AG10803 (cell line): ENCODE data around the gene GATAD2B.

Source experiments
- DNase-seq: peaks from one replicate; pipeline ENCODE4 v3.0.0; 2010; ENCODE audit warnings: low read depth
- H3K4me3 ChIP-seq: 2 replicates; pipeline ENCODE4 v1.5.1; 2011; ENCODE audit warnings: mild to moderate bottlenecking, low read length, control low read depth
- TF ChIP-seq, protein P1 (sequence below): conservative IDR thresholded peaks from 2 replicates; pipeline ENCODE4 v1.5.1; 2011; ENCODE audit warnings: mild to moderate bottlenecking, low read length, control low read depth, inconsistent platforms

GATAD2B gene

DNA sequence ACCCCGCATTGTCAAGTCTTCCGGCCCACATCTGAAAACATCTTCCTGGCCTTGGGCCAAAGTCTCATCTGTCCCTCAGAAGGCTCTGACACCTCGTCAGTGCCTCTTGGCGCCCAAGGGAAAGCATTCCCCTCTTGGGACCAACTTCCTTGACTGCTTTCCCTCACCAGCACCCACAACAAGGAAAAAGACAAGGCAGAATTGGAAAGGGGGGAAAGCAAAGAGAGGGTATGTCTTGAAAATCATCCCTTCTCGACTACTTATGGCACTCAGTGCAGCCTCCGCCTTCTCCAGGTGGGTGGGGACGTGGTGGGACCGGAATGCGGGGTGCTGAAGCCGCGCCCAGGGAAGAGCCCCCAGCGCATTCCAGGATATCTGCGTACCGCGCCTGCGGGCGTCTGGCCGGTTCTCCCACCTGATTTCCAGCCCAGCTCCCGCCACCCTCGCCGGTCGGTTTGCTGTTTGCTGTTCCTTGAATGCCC is 41.1 kb upstream of the GATAD2B start:
- TF ChIP-seq, protein P1, sequence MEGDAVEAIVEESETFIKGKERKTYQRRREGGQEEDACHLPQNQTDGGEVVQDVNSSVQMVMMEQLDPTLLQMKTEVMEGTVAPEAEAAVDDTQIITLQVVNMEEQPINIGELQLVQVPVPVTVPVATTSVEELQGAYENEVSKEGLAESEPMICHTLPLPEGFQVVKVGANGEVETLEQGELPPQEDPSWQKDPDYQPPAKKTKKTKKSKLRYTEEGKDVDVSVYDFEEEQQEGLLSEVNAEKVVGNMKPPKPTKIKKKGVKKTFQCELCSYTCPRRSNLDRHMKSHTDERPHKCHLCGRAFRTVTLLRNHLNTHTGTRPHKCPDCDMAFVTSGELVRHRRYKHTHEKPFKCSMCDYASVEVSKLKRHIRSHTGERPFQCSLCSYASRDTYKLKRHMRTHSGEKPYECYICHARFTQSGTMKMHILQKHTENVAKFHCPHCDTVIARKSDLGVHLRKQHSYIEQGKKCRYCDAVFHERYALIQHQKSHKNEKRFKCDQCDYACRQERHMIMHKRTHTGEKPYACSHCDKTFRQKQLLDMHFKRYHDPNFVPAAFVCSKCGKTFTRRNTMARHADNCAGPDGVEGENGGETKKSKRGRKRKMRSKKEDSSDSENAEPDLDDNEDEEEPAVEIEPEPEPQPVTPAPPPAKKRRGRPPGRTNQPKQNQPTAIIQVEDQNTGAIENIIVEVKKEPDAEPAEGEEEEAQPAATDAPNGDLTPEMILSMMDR = no peak
- H3K4me3 ChIP-seq = peak overlapping the region; percentile 86
- DNase-seq = no peak

DNA sequence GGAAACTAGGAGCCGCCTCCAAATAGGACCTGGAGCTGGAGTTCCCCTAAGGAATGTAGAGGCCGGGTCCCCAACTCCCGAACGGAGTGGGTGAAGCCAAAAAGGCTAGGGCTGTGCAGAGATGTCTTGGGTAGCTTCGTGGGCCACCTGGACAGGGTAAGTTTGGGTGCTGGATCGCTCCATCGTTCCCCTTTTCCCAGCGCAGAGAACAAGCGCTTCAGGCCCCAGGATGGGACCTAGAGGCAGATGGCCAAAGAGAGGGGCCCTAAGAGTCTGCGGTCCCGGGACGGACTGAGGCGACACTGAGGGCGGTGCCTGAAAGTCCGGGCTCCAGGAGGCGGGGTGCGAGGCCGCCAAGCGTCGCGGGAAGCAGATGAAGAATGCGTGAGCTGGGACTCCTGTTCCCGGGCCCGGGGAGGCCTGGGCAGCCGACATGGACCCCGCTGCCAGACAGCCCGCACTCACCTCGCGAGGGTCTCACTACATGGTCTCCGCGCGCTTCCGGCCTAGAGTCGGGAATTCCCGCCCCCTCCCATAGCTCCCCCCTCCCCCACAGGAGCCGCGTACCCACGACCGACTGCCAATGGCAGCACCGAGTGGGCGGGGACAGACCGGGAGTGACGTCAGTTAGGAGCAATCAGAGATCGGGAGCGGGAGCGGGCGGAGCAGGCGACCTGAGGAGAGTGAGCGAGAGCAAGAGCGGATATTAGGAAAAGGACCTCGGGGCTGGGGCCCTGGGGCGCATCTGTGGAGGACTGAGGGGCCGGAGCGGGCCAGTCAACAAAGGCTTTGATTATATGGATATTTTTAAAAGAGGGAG is 40.5 kb upstream of the GATAD2B start, which contains the start of gene SLC39A1:
TSS of gene SLC39A1 (minus strand) at position 508 of the 820 bp plus-strand sequence. CDS start 822 bp downstream, outside the sequence.
- TF ChIP-seq, protein P1 = no peak

DNA sequence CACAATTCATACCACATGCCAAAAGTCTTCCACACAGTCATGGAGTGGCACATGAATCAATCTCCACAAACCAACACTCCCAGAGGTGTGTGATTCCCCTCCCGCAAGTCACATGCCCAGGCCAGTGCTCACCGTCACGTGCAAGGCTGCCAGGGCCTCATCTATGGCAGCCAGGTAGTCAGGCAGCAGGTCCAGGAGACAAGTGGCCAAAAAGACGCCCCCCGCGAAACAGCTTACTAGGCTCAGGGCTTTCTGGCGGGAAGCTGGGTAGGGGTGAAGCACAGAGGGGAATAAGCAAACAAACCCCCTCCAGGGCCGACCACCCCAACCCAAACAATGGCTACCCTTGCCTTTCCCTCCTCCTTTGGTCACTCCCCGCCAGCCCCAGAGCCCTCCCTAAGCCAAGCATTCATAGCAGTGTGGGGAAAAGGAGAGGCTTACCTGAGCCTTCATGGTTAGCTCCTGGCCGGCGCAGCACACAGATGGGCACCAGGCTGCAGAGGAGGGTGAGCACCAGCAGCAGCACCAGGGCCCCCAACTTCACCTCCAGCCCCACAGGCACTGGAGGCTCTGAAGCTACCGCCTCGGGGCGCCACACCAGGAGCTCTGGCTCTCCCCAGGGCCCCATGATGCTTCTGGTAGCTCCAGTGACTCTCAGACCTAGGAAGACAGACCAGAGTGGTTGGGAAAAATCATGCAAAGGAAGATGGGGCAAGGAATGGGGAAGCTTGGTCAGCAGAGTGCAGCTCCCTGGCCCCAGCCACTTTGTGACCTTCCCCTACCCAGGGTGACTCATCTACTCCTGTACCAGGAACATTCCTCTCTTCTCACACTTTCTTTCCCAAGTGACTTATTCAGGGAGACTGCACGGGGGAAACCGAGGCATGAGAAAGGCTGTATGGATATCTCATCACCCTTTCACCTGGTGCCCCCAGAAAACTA is 39.6 kb upstream of the GATAD2B start:
- peak; percentile 68 for DNase-seq
- TF ChIP-seq, protein P1 = no peak

More for the DNA sequence above, 40.5 kb upstream of the GATAD2B start, which contains the start of gene SLC39A1:
- peak within 1 kb of the TSS; percentile 86 for H3K4me3 ChIP-seq
- DNase-seq = peak; percentile 94

DNA sequence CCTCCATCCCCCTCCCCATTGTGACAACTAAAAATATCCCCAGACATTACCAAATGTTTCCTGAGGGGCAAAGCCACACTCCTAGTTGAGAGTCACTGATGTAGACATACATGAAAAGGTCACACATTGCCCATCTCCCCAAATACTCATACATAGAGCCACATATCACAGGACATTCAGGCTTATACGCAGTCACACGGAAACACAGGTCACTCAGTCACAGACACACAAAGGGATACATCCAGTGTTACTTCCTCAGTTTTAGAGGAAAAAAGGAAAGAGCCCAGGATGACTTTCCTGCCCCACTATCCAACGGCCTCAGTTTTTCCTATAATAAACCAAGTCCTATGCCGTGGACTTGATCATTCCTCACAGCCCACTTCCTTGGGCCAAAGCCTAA is 38.6 kb upstream of the GATAD2B start:
- TF ChIP-seq, protein P1 = no peak
- no peak overlapping the region; the same call in 1 of the 2 replicates for H3K4me3 ChIP-seq
- DNase-seq = no peak

More for the DNA sequence above, 39.6 kb upstream of the GATAD2B start:
- peak overlapping the region; percentile 86 for H3K4me3 ChIP-seq

DNA sequence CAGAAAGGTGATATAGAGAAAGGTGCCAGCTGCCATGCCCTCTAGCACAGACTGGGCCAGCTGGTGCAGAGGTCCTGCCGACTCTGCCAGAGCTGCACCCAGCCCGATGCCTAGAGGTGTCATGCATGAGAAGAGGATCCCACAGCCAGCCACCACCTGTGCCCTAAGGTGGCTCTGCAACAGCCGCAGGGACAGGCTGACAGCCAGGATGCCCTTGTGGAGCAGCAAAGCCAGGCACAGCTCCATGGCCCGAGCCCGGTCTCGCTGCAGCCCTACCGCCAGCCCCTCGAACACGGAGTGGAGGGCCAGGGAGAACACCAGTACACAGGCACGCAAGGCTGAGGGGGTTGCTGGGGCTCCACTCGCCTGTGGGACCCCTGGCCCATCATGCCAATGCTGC is 37.4 kb upstream of the GATAD2B start:
- TF ChIP-seq, protein P1 = no peak
- no peak for DNase-seq
- no peak overlapping the region for H3K4me3 ChIP-seq

DNA sequence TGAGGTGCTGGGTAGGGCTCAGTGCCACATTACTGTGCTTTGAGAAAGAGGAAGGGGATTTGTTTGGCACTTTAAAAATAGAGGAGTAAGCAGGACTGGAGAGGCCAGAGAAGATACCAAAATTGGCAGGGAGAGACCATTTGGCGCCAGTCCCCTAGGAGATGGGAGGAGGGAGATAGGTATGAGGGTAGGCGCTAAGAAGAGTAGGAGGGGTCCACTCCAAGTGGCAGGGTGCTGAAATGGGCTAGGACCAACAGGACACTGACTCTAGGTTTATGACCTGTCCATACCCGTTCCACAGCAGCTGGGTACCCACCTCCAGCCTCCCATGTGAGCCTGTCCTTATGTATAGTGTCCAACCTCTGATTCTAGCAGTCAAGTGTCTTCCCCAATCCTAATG is 36.7 kb upstream of the GATAD2B start:
- DNase-seq = no peak
- H3K4me3 ChIP-seq = no peak overlapping the region
- TF ChIP-seq, protein P1 = no peak
